NCI-H82 (cell line): ENCODE data around the gene TRO.

Experiments
- DNase-seq: peaks from one replicate; lab custom pipeline; 2025; lab: John Stamatoyannopoulos, UW

Gene TRO

GRCh38 chrX:54964766-54965497 lies 44.3 kb downstream of the TRO start:
- DNase-seq: no peak

GRCh38 chrX:54977387-54977786 lies 56.8 kb downstream of the TRO start:
- DNase-seq: no peak

GRCh38 chrX:54978448-54978847 lies 57.8 kb downstream of the TRO start:
- DNase-seq: no peak

- no peak for DNase-seq
Measured at GRCh38 chrX:54979432-54979831, 58.8 kb downstream of the TRO start.

GRCh38 chrX:54980334-54980733 lies 59.7 kb downstream of the TRO start:
- no peak for DNase-seq
